Measurements from ENCODE around the gene NYAP1. TPM values are rescaled to one million over a fixed set of nuclear protein-coding genes. Genes with fewer than 3 reads are reported as not detected.
"Not testable (repeated sequence)": the region's sequence is repeated elsewhere in the genome, so short reads cannot be mapped to it uniquely, and the experiment has no call there.

The NYAP1 gene
- total RNA-seq, 2 experiments from 2014 or later: 0.10 to 0.98 TPM

DNA sequence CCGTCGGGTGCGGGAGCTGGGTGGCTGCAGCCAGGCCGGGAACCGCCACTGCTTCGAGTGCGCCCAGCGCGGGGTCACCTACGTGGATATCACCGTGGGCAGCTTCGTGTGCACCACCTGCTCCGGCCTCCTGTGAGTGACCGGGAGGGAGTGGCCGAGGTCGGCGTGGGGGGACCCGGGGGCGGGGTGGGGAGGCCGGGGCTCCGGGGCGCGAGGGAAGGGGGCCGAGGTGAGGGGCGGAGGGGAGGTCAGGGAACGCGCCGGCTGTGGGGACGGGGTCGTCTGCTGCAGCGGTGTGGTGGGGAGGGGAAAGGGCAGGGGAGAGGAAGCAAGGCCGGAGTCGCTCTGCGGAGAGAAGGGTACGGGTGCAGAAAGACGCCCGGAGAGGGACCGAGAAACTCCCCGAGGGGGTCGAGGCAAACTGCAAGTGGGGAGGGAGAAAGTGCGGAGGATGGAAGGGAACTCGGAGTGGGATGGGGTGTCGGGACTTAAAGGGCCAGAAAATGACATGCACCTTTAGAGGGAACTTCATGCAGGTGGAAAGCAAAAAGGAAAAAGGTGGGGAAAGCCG is 55.8 kb downstream of the NYAP1 start:
- Histone ChIP-seq H3K79me2 (ENCODE audit: insufficient read depth, low read depth, low read length) (peaks cover 35% of the 10 kb centered on the region; the same call in 1 of the 2 replicates), H3K4me2 (ENCODE audit: low read length) (peak overlapping the region; percentile 84), H2AFZ (ENCODE audit: low read length) (no peak overlapping the region), H4K20me1 (ENCODE audit: insufficient read depth, low read length) (no peaks in the 10 kb centered on the region), H3K9me3 (ENCODE audit: low read length) (no peaks in the 10 kb centered on the region), H3K9me2 (ENCODE audit: insufficient read depth, low read length) (no peaks in the 10 kb centered on the region), H3K4me1 (ENCODE audit: insufficient read depth, low read length, poor library complexity, severe bottlenecking) (peaks cover 48% of the 10 kb centered on the region), H3K27ac (ENCODE audit: low read depth, low read length, poor library complexity, severe bottlenecking) (no peak overlapping the region), H3K4me3 (ENCODE audit: low read depth, low read length, poor library complexity, severe bottlenecking) (peak overlapping the region; percentile 75), H3K36me3 (ENCODE audit: insufficient read depth, low read length) (no peaks in the 10 kb centered on the region)
- peak; percentile 24 for DNase-seq (ENCODE audit: low spot score)
- no TSS peak for BruUV-seq (replicated peaks)
- intact Hi-C loops (cut with micrococcal nuclease; ENCODE audit: unreplicated experiment): loop anchor here (2.0 kb wide), 1 partner anchor 61 kb away; the partner anchor contains the start of gene TSC22D4
- CTCF ChIA-PET (ENCODE audit: unreplicated experiment): no interaction called here
- TF ChIP-seq, protein P1, sequence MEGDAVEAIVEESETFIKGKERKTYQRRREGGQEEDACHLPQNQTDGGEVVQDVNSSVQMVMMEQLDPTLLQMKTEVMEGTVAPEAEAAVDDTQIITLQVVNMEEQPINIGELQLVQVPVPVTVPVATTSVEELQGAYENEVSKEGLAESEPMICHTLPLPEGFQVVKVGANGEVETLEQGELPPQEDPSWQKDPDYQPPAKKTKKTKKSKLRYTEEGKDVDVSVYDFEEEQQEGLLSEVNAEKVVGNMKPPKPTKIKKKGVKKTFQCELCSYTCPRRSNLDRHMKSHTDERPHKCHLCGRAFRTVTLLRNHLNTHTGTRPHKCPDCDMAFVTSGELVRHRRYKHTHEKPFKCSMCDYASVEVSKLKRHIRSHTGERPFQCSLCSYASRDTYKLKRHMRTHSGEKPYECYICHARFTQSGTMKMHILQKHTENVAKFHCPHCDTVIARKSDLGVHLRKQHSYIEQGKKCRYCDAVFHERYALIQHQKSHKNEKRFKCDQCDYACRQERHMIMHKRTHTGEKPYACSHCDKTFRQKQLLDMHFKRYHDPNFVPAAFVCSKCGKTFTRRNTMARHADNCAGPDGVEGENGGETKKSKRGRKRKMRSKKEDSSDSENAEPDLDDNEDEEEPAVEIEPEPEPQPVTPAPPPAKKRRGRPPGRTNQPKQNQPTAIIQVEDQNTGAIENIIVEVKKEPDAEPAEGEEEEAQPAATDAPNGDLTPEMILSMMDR (conservative IDR thresholded peaks at IDR 0.05; ENCODE audit: low read length): no peak
- no peak for TF ChIP-seq EZH2phosphoT487 (IDR thresholded peaks at IDR 0.05; ENCODE audit: borderline replicate concordance, low read depth, low read length)
- POLR2A ChIA-PET: interaction anchor here (1.0 kb wide), 1 partner anchor 8 kb away, joined by 3 read pairs; no protein-coding TSS in a partner anchor

DNA sequence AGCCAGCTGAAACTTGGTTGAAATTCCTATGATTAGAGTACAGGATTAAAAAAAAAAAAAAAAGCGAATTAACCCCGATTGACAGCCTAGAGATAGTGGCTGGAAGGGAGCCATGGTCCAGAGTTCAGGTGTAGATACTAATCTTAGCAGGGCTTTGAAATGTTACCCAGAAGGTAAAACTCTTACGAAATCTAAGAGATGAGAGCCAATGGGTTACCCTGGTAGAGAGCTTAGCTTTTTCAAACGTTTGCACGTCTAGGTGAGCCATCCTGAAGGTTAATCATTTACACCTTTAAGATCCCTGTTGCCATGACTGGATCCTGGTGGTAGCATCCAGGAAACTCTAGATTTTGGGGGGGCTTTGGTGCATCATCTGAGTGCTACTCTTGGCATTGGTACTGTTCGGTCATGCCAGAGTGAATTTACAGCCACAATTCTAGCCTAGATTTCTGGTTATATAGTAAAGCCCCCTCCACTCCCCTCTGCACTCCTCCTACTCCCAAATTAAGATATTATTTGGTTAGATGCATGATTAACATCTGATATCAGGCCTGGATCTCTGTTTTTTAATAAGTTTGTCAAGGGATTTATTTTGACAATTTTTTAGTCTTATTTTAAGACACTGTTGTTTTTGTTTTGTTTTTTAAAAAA is 56.5 kb downstream of the NYAP1 start:
- no peaks in the 10 kb centered on the region for H3K9me3 ChIP-seq (ENCODE audit: low read length)
- no peaks in the 10 kb centered on the region for H4K20me1 ChIP-seq (ENCODE audit: insufficient read depth, low read length)
- no peak for TF ChIP-seq EZH2phosphoT487 (IDR thresholded peaks at IDR 0.05; ENCODE audit: borderline replicate concordance, low read depth, low read length)
- TF ChIP-seq, protein P1 (conservative IDR thresholded peaks at IDR 0.05; ENCODE audit: low read length): no peak
- no peaks in the 10 kb centered on the region for H3K36me3 ChIP-seq (ENCODE audit: insufficient read depth, low read length)
- no peak overlapping the region for H2AFZ ChIP-seq (ENCODE audit: low read length)
- ChIA-PET CTCF (ENCODE audit: unreplicated experiment) (no interaction called here), POLR2A (interaction anchor here (0.6 to 0.7 kb wide), 2 partner anchors 44 to 93 kb away, joined by 4 read pairs; no protein-coding TSS in a partner anchor)
- no peak for DNase-seq (ENCODE audit: low spot score)
- BruUV-seq (replicated peaks): no TSS peak
- peak overlapping the region; percentile 84 for H3K4me2 ChIP-seq (ENCODE audit: low read length)
- peaks cover 55% of the 10 kb centered on the region for H3K4me1 ChIP-seq (ENCODE audit: insufficient read depth, low read length, poor library complexity, severe bottlenecking)
- intact Hi-C loops (cut with micrococcal nuclease; ENCODE audit: unreplicated experiment): no loop called here
- H3K79me2 ChIP-seq (ENCODE audit: insufficient read depth, low read depth, low read length): peaks cover 40% of the 10 kb centered on the region; the same call in 1 of the 2 replicates
- H3K9me2 ChIP-seq (ENCODE audit: insufficient read depth, low read length): no peaks in the 10 kb centered on the region
- no peak overlapping the region for H3K27ac ChIP-seq (ENCODE audit: low read depth, low read length, poor library complexity, severe bottlenecking)
- H3K4me3 ChIP-seq (ENCODE audit: low read depth, low read length, poor library complexity, severe bottlenecking): peak overlapping the region; percentile 75

DNA sequence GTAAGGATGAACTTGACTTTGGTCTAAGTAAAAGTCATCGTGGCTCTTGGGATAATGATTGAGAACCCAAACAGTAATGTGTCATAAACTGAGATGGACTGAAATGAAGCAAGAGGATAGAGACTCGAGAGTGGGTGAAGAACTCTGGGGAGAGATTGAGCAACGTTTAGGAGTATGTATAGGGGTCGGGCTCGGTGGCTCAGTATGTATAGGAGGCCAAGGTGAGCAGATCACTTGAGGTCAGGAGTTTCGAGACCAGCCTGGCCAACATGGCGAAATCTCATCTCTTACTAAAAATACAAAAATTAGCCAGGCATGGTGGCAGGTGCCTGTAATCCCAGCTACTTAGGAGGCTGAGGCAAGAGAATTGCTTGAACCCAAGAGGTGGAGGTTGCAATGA is 57.6 kb downstream of the NYAP1 start:
- BruUV-seq (replicated peaks); H3K4me3 ChIP-seq (ENCODE audit: low read depth, low read length, poor library complexity, severe bottlenecking); H4K20me1 ChIP-seq (ENCODE audit: insufficient read depth, low read length); H3K36me3 ChIP-seq (ENCODE audit: insufficient read depth, low read length); H2AFZ ChIP-seq (ENCODE audit: low read length); DNase-seq (ENCODE audit: low spot score); H3K9me2 ChIP-seq (ENCODE audit: insufficient read depth, low read length); CTCF ChIA-PET (ENCODE audit: unreplicated experiment); intact Hi-C loops (cut with micrococcal nuclease; ENCODE audit: unreplicated experiment); H3K27ac ChIP-seq (ENCODE audit: low read depth, low read length, poor library complexity, severe bottlenecking); H3K9me3 ChIP-seq (ENCODE audit: low read length): not testable (repeated sequence)
- Histone ChIP-seq H3K4me2 (ENCODE audit: low read length) (peak overlapping the region; percentile 61; the same call in 1 of the 2 replicates), H3K4me1 (ENCODE audit: insufficient read depth, low read length, poor library complexity, severe bottlenecking) (peaks cover 66% of the 10 kb centered on the region), H3K79me2 (ENCODE audit: insufficient read depth, low read depth, low read length) (peaks cover 47% of the 10 kb centered on the region; the same call in 1 of the 2 replicates)
- POLR2A ChIA-PET: interaction anchor here (0.6 kb wide), 1 partner anchor 90 kb away, joined by 4 read pairs; no protein-coding TSS in a partner anchor
